CD4-positive, CD25-positive, alpha-beta regulatory T cell (primary cell): ENCODE data around the gene MLST8. TPM values are rescaled to one million over a fixed set of nuclear protein-coding genes. Genes with fewer than 3 reads are reported as not detected.

Experiments
- ATAC-seq, 2 donors: fragments of 150-1000 bp; cut with Tn5 transposase; one replicate each; pipeline ENCODE4 v1.10.0; 2021; ENCODE audit warnings: low read depth in 2 of 2, moderate number of reproducible peaks in 2 of 2, moderate library complexity in 1 of 2
- DNase-seq, 3 donors: peaks; one replicate each; pipeline versions ENCODE4 v3.0.0 to v3.0.0-alpha.2; 2012 to 2022; ENCODE audit warnings: mixed read lengths in 1 of 3
- H3K27ac ChIP-seq: one replicate; pipeline ENCODE4 v1.7.0; 2013; ENCODE audit warnings: mild to moderate bottlenecking, low read length; ENCODE audit not compliant: insufficient read depth, poor library complexity, severe bottlenecking
- H3K27me3 ChIP-seq: one replicate; pipeline ENCODE4 v1.7.0; 2013; ENCODE audit warnings: low read length; ENCODE audit not compliant: control insufficient read depth, insufficient read depth
- H3K36me3 ChIP-seq: one replicate; pipeline ENCODE4 v1.7.0; 2013; ENCODE audit warnings: mild to moderate bottlenecking, low read length, moderate library complexity; ENCODE audit not compliant: control insufficient read depth, insufficient read depth
- H3K4me1 ChIP-seq: 2 replicates; pipeline ENCODE4 v1.7.0; 2013; ENCODE audit warnings: mild to moderate bottlenecking, low read length; ENCODE audit not compliant: insufficient read depth, control insufficient read depth, poor library complexity, severe bottlenecking
- H3K4me3 ChIP-seq: one replicate; pipeline ENCODE4 v1.7.0; 2013; ENCODE audit warnings: low read depth, mild to moderate bottlenecking, low read length, moderate library complexity
- H3K9me3 ChIP-seq, 2 experiments: 1 replicate in 1 of 2; 2 replicates in 1 of 2; pipeline ENCODE4 v1.7.0; 2013; ENCODE audit warnings: low read length in 2 of 2, mild to moderate bottlenecking in 1 of 2, moderate library complexity in 1 of 2; ENCODE audit not compliant: control insufficient read depth in 2 of 2
- H3K27ac Mint-ChIP-seq, 3 donors: one replicate each; pipeline ENCODE4 v1.8.0; 2020 to 2022; ENCODE audit warnings: mild to moderate bottlenecking in 3 of 3, mixed read lengths in 3 of 3, moderate library complexity in 2 of 3
- H3K27me3 Mint-ChIP-seq: one replicate; pipeline ENCODE4 v1.8.0; 2022; ENCODE audit warnings: mild to moderate bottlenecking, mixed read lengths
- H3K36me3 Mint-ChIP-seq: one replicate; pipeline ENCODE4 v1.8.0; 2020; ENCODE audit warnings: mixed read lengths
- H3K4me1 Mint-ChIP-seq, 4 donors: one replicate each; pipeline ENCODE4 v1.8.0; 2020 to 2022; ENCODE audit warnings: mixed read lengths in 4 of 4, mild to moderate bottlenecking in 1 of 4
- H3K4me3 Mint-ChIP-seq, 4 donors: one replicate each; pipeline ENCODE4 v1.8.0; 2020 to 2022; ENCODE audit warnings: mild to moderate bottlenecking in 4 of 4, mixed read lengths in 4 of 4, moderate library complexity in 3 of 4
- H3K9me3 Mint-ChIP-seq, 7 donors: one replicate each; pipeline ENCODE4 v1.8.0; 2020 to 2022; ENCODE audit warnings: mixed read lengths in 7 of 7, mild to moderate bottlenecking in 3 of 7, moderate library complexity in 2 of 7
- polyA plus RNA-seq, 4 donors: library from polyadenylated mRNA; unstranded; fragments of 300-500 nt; fragmentation: Illumina TruSeq; gene quantifications; one replicate each; pipeline ENCODE4 v1.2.3, GENCODE V29; 2021
- total RNA-seq: library from RNA; stranded (reverse); gene quantifications from one replicate; pipeline ENCODE4 v1.2.3, GENCODE V29; 2022

The MLST8 gene
- total and polyA plus RNA-seq, 5 donors from 2014 or later = 20.9 to 31.1 (median 23.5) TPM

- Histone ChIP-seq H3K4me1 (peaks cover 21% of the 10 kb centered on the region), H3K27me3 (no peaks in the 10 kb centered on the region), H3K9me3 (no peaks in the 10 kb centered on the region), H3K4me3 (no peak overlapping the region), H3K27ac (no peak overlapping the region), H3K36me3 (peaks cover 3% of the 10 kb centered on the region)
- no peak overlapping the region for H3K4me3 Mint-ChIP-seq
- ATAC-seq = no peak
- no peaks in the 10 kb centered on the region for H3K9me3 Mint-ChIP-seq
- no peaks in the 10 kb centered on the region for H3K36me3 Mint-ChIP-seq
- H3K4me1 Mint-ChIP-seq = peaks cover 0 to 27% (median 9%) of the 10 kb centered on the region in 4 donors
- DNase-seq = no peak
- no peaks in the 10 kb centered on the region for H3K27me3 Mint-ChIP-seq
- H3K27ac Mint-ChIP-seq = no peak overlapping the region
These were observed 44.2 kb upstream of the MLST8 start for GRCh38 chr16:2160915-2161551.

GRCh38 chr16:2161911-2162310 is 43.3 kb upstream of the MLST8 start:
- Histone ChIP-seq H3K4me1 (peaks cover 12% of the 10 kb centered on the region), H3K27ac (no peak overlapping the region), H3K9me3 (no peaks in the 10 kb centered on the region), H3K27me3 (no peaks in the 10 kb centered on the region), H3K36me3 (peaks cover 9% of the 10 kb centered on the region), H3K4me3 (no peak overlapping the region)
- no peaks in the 10 kb centered on the region for H3K9me3 Mint-ChIP-seq
- H3K36me3 Mint-ChIP-seq = no peaks in the 10 kb centered on the region
- H3K27me3 Mint-ChIP-seq = no peaks in the 10 kb centered on the region
- DNase-seq = no peak
- H3K4me1 Mint-ChIP-seq = peaks cover 0 to 18% (median 3%) of the 10 kb centered on the region in 4 donors
- no peak for ATAC-seq
- peak overlapping the region in 1 of 3 donors; percentile 77 for H3K27ac Mint-ChIP-seq
- no peak overlapping the region for H3K4me3 Mint-ChIP-seq

GRCh38 chr16:2162676-2163118 is 42.6 kb upstream of the MLST8 start:
- DNase-seq (no peak), ATAC-seq (no peak)
- Histone ChIP-seq H3K27ac (no peak overlapping the region), H3K4me3 (no peak overlapping the region), H3K36me3 (peaks cover 9% of the 10 kb centered on the region), H3K4me1 (peaks cover 4% of the 10 kb centered on the region), H3K27me3 (no peaks in the 10 kb centered on the region), H3K9me3 (no peaks in the 10 kb centered on the region)
- H3K9me3 Mint-ChIP-seq = no peaks in the 10 kb centered on the region
- H3K4me1 Mint-ChIP-seq = peaks cover 0 to 11% (median 0%) of the 10 kb centered on the region in 4 donors
- H3K27ac Mint-ChIP-seq = no peak overlapping the region
- H3K4me3 Mint-ChIP-seq = no peak overlapping the region
- H3K27me3 Mint-ChIP-seq = no peaks in the 10 kb centered on the region
- no peaks in the 10 kb centered on the region for H3K36me3 Mint-ChIP-seq

GRCh38 chr16:2163211-2163881 is 41.9 kb upstream of the MLST8 start:
- ATAC-seq = peak in 1 of 2 donors; percentile 43
- no peak for DNase-seq
- no peaks in the 10 kb centered on the region for H3K27me3 Mint-ChIP-seq
- Histone ChIP-seq H3K36me3 (peaks cover 9% of the 10 kb centered on the region), H3K4me3 (no peak overlapping the region), H3K27ac (no peak overlapping the region), H3K9me3 (no peaks in the 10 kb centered on the region), H3K27me3 (no peaks in the 10 kb centered on the region), H3K4me1 (peaks cover 3% of the 10 kb centered on the region)
- peaks cover 3% of the 10 kb centered on the region for H3K36me3 Mint-ChIP-seq
- no peaks in the 10 kb centered on the region for H3K9me3 Mint-ChIP-seq
- H3K4me1 Mint-ChIP-seq = peaks cover 0 to 10% (median 0%) of the 10 kb centered on the region in 4 donors
- H3K27ac Mint-ChIP-seq = no peak overlapping the region
- H3K4me3 Mint-ChIP-seq = no peak overlapping the region

- Histone ChIP-seq H3K27ac (no peak overlapping the region), H3K27me3 (no peaks in the 10 kb centered on the region), H3K9me3 (no peaks in the 10 kb centered on the region), H3K4me1 (no peaks in the 10 kb centered on the region), H3K4me3 (no peak overlapping the region), H3K36me3 (peaks cover 9% of the 10 kb centered on the region)
- H3K4me3 Mint-ChIP-seq = no peak overlapping the region
- no peaks in the 10 kb centered on the region for H3K27me3 Mint-ChIP-seq
- peaks cover 0 to 7% (median 0%) of the 10 kb centered on the region in 4 donors for H3K4me1 Mint-ChIP-seq
- peaks cover 3% of the 10 kb centered on the region for H3K36me3 Mint-ChIP-seq
- no peak for ATAC-seq
- no peak overlapping the region for H3K27ac Mint-ChIP-seq
- no peak for DNase-seq
- no peaks in the 10 kb centered on the region for H3K9me3 Mint-ChIP-seq
These were observed 39.4 kb upstream of the MLST8 start for GRCh38 chr16:2165861-2166260.

GRCh38 chr16:2166263-2167067 is 38.8 kb upstream of the MLST8 start:
- Histone ChIP-seq H3K4me3 (no peak overlapping the region), H3K27me3 (no peaks in the 10 kb centered on the region), H3K4me1 (no peaks in the 10 kb centered on the region), H3K9me3 (no peaks in the 10 kb centered on the region), H3K27ac (no peak overlapping the region), H3K36me3 (peaks cover 9% of the 10 kb centered on the region)
- Mint-ChIP-seq H3K27ac (peak overlapping the region in 1 of 3 donors; percentile 25), H3K9me3 (no peaks in the 10 kb centered on the region), H3K27me3 (no peaks in the 10 kb centered on the region), H3K4me1 (peaks cover 0 to 7% (median 0%) of the 10 kb centered on the region in 4 donors), H3K4me3 (no peak overlapping the region), H3K36me3 (peaks cover 3% of the 10 kb centered on the region)
- DNase-seq (no peak), ATAC-seq (no peak)

GRCh38 chr16:2167068-2167638 is 38.1 kb upstream of the MLST8 start:
- no peak overlapping the region for H3K4me3 Mint-ChIP-seq
- peaks cover 6% of the 10 kb centered on the region for H3K36me3 Mint-ChIP-seq
- DNase-seq (no peak), ATAC-seq (no peak)
- Histone ChIP-seq H3K9me3 (no peaks in the 10 kb centered on the region), H3K4me1 (no peaks in the 10 kb centered on the region), H3K27ac (no peak overlapping the region), H3K4me3 (no peak overlapping the region), H3K27me3 (no peaks in the 10 kb centered on the region), H3K36me3 (peaks cover 9% of the 10 kb centered on the region)
- no peak overlapping the region for H3K27ac Mint-ChIP-seq
- H3K9me3 Mint-ChIP-seq = no peaks in the 10 kb centered on the region
- peaks cover 0 to 3% (median 0%) of the 10 kb centered on the region in 4 donors for H3K4me1 Mint-ChIP-seq
- no peaks in the 10 kb centered on the region for H3K27me3 Mint-ChIP-seq
